Astrocyte of the hippocampus (primary cell): Measurements from ENCODE around the gene KLHL21.
A peak's percentile ranks its signal among the peaks of the same experiment; 100 is the strongest.

Experiments used
- DNase-seq: peaks from one replicate; pipeline ENCODE4 v3.0.0; 2011; ENCODE audit warnings: low read depth, low spot score

KLHL21 gene

DNA sequence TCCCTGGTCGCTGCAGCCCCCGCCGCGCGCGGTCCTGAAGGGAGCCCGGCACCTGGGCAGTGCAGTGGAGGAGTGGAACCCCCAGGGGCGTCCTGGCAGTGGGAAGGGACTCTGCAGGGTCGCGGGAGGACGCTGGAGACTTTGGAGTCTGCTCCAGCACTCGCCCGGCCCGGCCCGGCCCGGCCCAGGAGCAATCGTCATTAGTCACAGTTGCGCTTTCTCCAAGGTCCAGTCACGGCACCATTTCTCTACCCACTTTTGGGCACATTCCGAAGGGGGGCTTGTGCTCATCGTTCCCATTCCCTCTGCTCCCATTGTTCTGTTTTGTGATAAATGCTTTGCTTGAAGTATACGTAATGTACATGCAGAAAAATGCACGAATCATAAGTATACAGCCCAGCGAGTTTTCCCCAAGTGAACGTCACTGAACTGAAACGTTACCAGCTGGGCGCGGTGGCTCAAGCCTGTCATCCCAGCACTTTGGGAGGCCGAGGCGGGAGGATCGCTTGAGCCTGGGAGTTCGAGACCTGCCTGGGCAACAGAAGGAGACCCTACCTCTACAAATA, 23.0 kb upstream of the KLHL21 start:
- DNase-seq = peak; percentile 48

DNA sequence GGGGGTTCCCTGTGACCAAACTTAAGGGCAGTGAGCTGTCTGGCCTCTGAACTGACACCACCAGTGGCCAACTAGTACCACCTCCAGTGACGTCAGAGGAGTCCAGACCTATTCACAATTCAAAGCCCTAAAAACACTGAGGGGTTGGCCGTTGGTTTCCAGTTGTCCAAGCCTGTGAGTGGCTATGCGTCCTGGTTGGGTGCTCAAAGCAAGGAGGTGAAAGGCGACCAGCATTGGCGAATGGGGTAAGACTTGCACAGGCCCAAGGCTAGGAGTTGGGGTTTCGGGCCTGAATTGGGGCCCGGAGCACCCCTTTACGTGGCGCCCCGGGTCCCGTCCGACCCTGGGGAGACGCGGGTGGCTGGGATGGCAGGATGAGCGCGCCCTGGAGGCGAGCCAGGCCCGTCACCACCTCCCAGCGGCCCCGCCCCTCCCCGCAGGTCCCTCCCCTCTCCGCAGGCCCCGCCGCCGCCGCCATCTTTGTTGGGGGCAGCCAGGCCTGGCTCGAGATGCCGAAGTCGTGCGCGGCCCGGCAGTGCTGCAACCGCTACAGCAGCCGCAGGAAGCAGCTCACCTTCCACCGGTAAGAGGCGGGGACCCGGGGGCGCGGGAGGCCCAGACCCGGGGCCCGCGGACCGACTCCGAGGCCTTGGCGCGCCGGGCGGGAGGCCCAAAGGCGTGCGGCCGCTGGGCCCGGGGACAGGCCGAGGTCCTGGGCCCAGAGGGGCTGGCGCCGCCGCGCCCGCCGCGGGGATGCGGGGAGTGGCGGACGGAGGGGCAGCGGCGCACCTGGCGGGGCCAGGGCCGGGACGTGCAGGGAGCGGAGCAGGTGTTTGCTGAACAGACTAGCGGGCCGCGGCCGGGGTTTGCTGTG, 22.3 kb upstream of the KLHL21 start, which contains the start of gene THAP3:
TSS of gene THAP3 (plus strand) at position 159 of the 874 bp plus-strand sequence. CDS start at position 510, 351 bp downstream.
- peak; percentile 95 for DNase-seq

DNA sequence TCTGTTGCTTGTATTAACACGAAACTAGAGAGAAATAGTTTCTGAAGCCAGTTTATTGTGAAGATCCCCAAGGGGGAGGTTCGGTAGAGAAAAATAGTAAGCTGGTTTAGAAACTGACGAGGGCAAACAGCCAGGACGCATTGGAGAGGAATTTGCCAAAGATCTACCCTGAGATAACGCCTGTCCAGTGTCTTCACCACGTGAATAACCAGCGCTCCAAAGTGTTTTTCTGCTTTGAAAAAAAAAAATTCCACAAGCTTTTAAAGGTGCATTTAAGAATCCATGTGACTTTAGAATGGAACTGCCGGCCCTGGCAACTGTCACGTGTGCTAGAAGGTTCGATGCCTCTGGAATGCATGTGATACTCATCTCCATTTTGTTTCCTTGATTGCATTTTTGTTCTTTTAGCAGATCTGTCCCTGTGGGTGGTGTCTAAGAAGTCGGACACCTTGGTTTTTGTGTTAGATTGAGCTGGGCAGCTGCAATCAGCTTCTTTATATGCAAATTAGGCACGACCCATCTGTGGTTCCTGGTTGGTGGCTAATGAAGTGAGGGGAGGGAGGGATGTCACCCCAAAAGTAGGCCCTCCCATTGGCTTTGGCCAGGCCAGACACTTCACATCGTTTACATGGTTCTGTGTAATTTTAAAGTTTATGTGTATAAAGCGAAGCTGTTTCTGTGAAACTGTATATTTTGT, 20.7 kb upstream of the KLHL21 start:
- DNase-seq = no peak

DNA sequence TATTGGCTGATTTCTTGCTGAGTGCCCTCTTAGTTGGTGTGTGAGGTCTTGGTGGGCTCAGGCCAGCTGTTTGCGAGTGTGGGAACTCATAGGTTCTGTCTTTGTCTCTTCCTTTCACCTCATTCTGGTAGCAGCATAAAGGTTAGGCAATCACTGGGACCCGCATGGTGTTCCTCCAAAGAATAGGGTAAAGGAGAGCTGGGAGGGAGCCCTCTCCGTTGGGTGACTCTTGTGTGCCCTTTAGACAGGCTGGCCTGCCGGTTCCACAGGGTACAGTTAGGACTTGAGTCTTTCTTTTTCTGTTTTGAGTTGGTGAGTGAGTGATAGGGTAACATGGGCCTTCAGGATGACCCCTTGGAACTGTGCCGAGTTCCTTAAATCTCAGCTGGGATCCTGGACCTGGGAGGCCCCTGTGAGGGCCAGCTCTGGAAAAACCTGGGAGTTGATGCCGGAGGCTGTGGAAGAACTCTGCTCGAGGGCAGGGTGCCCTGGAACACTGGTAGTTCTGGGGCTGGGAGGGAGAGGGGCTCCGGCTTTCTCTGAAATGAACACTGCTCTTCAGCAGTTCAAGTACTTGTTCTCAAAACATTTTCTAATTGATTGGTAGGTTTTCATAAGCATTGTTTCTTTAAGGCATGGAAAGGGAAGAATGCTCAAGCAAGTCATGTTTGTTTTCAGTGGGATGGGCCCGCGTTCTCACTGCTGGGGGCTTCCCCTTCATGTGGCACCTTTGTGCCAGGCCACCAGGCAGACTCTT, 19.9 kb upstream of the KLHL21 start:
- DNase-seq = no peak

DNA sequence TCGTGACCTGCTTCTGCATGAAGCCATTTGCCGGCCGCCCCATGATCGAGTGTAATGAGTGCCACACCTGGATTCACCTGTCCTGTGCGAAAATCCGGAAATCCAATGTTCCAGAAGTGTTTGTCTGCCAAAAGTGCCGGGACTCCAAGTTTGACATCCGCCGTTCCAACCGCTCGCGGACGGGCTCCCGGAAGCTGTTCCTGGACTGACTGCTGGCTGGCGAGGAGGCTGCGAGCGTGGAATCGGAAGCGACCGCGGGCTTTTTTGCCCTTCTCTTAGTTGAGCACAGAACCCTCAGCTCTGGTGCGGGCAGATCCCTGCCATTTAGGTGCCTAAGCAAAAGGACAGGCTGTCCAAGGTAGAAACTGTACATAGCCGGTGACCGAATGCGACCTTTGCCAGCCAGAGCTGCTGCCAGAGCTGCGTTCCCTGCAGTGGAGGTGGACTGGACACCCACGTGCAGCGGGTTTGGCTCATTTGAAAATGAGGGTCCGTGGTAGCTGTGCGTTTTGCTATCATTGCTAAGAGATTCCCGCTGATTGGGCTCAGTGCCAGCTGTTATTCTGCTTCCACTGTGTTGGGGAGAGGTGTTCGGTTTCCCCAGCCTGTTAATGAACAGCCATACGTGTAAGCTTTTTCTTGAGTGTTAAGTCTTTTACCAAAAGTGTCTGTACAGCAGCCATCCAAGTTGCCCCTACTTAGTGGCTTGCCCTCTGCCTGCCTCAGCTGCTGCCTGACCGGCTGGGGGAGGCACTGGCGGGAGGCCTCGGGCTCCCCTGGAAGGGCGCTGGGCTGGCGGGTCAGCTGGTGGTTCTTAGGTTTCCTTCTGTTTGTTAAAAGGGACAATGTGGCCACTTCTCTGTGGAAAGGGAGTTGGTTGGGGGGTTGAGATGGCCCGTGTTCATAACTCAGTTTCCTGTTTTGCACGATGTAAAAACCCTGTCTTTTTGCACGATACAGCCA, 19.0 kb upstream of the KLHL21 start:
- no peak for DNase-seq

DNA sequence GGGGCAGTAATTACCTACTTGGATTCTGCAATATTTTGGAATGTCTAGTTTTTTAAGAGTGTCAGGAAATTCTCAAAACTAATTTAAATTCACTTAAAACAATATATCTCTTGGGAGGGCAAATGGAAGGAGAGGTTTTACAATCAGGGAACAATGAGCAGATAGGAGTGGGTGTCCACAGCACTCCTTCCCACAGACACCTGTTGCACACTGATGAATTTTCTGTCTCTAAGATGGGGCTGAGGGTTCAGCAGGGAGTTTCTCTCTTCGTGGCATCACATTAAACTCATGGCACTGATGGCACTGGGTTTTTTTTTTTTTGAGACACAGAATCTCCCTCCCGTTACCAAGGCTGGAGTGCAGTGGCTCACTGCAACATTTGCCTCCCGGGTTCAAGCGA, 16.4 kb upstream of the KLHL21 start:
- no peak for DNase-seq

DNA sequence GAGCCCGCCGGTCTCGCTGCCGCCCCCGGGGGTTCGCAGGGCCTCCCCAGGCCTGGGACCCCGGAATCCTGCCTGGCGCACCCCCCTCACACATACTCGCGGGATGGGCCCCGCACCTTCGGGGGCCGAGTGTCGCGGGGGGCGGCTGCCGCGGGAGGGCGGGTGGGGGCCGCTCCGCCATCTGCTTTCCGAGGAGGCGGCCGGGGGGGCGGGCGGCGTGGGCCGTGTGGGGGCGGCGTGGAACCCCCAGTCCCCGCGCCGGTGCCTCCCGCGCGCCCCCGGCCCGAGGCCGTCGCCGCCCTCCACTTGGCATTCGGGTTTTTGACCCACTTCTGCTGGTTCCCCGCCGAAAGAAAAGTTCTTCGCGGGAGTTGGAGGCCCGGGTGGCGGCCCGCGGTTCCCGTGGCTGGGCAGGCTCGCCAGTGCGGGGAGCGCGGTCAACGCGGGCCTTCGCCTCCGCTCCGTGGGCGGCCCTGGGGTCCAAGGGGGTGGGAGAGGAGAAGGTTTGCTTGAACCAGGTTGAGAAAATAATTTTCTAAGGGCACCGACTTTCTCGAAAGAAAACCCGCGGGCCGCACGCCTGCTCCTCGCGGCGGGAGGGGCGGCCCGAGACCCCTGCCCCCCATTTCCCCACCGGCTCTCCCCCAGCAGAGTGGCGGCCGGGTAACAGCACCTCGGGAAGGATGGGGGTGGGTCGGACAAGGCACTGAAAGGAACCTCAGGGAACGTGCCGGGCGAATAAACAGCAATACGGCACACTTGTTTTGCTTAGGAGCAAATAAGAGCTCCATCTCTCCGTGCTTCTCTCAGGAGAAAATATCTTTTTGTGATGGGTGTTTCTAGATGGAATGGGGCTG, 12.5 kb upstream of the KLHL21 start:
- DNase-seq = peak; percentile 40

DNA sequence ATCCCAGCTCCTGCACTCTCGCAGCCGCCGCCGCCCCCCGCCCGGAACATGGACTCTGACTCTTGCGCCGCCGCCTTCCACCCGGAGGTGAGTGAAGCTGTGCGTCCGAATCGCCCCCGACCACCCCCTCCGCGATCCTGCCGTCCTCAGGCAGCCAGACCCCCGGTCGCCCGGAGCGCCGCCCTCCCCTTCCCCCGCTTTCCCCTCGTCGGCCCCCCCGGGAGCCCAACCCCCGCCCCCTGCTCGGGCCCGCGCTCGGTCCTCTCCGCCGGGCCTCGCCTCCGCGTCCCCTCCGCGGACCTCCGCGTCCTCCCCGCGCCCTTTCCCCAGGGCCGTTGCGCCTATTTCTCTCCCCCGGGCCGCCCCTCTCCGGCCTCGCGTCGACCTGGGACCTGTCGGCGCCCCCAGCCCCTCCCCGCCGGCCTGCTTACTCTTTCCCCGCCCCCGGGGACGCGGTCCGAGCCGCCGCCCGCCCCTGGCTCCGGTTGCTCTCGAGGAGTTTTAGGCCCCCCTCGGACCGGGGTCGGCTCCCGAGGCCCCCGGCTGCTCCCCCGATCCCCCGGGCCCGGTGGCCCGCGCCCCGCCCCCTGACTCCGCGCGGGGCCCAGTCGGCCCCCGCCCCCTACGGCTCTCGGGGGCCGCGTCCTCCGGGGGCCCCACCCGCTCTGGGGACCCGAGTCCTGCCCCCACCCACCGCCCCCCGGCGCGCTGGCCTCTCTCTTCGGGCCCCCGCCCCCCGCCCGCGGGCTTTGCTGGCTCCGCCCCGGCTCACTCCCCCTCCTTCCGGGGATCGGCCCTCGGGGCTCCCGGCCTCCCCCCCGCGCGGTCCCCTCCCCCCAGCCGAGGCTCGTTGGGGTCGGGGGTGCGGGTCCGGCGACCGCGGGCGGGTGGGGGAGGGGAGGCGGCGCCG, 11.6 kb upstream of the KLHL21 start:
- DNase-seq = peak; percentile 69

DNA sequence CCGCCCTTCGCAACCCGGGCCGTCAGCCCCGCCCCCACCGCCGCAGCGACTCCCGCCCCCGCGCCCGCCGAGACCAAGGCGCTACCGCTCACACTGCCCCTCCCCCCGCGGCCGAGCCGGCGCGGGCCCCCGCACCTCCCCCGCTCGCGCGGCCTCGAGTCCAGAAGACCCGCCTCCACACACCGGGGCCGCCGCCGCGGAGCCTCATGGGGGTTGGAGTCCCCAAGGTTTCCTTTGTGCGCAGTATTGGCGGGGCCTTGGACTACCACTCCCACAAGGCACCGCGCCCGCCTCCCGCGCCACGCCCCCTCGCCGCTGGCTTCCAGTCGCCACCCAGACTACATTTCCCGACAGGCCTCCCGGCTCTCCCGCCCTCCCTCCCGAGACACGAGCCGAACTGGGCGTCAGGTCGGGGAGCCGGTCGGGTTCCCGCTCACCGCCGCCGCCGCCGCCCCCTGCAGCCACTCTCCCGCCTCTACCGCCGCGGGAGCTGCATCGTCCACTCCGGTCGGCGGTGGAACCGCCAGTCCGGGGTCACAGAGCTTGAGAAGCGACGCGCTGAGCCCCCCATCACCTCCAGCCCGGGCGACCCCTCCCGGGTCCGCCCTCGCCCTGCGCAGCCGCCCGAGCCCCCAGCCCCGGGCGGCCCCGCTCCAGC, 10.8 kb upstream of the KLHL21 start, which contains the start of gene PHF13:
TSS of gene PHF13 (plus strand) at position 371 of the 658 bp plus-strand sequence. CDS start 336 bp downstream, outside the sequence.
- peak; percentile 100 for DNase-seq

DNA sequence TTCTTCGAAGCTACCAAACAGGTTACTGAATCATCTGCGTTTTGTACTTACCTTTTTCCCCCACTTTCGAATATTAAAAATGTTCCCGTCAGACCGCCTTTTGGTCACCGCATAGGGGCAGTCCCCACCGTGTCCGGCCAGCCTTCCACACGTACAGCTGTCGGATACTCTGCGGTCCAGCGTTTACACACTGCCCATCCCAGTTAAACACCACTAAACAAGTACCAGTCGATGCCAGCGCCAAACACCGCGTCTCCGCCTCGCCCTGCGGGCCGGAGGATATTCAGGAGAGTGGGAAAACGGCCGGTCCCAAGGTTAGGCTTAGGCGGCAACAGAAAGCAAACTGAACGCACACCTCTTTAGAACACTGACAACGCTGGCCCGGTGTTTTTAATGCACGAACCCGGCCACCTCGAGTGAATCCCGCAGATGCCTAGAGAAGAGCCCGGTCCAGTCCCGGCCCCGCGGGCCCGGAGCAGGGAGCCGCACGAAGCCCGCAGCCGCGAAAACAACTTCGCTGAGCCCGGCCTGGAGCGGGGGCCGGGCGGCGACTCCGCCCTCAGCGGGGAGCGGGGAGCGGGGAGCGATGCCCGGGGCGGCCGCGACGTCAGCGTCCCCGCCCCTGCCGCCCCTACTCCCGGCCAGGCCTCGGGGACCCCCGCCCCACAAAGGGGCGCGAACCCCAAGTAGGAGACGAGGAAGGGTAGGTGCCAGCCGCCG, 10.1 kb upstream of the KLHL21 start:
- no peak for DNase-seq

DNA sequence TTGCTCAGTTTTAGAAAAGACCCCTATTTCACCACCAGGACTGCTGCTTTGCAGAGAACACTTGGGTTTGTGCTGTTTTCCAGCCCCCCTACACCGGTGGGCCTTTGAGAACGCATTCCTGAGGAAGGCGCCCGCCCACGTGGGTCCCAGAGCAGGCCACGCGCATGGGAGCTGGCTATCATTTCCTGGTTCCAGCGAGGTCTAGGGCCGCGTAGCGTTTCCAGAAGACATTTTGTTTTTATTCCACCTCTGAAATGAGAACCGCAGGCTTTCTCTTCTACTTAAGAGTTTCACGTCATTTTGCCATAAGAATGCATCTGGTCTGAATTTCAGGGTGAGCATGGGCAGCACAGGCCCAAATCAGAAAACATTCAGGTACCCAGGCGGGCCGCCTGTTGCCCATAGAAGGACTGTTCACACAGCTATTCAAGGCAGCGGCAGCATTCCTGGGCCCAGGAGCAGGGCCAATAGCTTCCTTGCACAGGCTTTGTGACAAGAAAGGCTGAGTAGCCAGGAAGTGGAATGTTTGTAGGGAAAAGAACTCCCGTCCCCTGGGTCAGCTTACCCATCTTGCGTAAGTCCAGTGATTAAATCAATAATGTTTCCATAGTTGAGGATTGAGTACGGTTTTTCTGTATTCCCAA, 1.4 kb upstream of the KLHL21 start:
- DNase-seq = peak; percentile 95

DNA sequence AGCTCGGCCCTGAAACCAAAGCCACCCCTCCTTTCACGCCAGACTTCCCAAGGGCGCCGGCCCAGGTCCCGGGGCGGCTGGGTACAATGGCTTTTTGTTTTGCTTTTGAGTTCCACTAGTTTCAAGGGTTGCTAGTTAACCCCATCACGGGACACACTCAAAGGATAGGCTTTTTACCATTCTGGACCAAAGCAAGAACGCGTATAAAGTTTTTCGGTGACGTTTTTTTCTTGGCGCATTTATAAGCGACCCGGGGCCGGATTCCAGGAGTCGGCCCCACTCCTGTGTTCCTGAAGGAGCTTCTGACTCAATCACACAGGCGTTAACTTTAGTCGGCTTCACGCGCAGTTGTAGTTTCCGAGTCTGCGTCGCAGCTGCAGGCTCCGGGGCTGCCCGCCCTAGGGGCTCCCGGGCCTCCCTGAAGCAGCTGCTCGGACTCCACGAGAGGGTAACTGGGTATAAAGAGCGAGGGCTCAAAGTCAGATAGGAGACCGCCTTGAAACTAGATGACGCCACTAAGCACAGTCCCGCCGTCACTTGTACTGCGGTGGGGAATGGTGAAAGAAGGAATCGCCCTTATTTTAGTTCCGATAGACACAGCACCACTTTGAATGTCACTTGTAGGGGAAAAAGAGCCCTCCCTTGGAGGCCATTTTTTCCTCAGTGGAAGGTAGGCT, 707 bp upstream of the KLHL21 start:
- peak; percentile 88 for DNase-seq

DNA sequence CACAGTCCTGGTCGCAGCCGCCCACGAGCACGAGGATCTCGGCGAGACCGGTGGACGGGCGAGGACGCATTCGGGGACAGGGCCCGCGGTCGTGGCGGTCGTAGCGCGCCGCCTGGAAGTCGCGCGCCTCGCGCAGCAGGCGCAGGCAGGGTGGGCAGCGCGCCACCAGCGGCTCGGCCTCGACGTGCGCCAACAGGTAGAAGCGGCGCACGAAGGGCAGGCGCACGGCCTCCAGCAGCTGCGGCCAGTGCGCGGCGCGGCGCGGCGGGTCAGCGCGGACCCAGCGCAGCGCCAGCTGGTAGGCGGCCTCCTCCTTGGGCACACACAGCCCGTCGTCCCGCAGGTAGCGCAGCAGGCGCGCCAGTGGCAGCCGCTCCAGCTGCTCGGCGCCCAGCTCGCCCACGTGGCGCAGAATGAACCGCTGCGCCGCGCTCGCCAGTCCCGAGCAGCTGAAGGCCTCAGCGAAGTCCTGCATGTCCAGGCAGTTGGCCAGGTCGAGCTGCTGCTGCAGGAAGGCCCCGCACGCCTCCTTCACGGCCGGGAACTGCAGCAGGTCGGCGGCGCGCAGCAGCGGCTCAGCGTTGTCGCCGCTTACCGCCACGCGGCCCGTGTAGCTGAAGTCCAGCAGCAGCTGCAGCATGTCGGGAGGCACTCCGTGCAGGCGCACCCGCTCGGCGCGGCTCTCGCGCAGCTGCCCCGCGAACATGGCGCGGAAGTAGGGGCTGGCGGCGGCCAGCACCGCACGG, 573 bp downstream of the KLHL21 start:
- DNase-seq = no peak

DNA sequence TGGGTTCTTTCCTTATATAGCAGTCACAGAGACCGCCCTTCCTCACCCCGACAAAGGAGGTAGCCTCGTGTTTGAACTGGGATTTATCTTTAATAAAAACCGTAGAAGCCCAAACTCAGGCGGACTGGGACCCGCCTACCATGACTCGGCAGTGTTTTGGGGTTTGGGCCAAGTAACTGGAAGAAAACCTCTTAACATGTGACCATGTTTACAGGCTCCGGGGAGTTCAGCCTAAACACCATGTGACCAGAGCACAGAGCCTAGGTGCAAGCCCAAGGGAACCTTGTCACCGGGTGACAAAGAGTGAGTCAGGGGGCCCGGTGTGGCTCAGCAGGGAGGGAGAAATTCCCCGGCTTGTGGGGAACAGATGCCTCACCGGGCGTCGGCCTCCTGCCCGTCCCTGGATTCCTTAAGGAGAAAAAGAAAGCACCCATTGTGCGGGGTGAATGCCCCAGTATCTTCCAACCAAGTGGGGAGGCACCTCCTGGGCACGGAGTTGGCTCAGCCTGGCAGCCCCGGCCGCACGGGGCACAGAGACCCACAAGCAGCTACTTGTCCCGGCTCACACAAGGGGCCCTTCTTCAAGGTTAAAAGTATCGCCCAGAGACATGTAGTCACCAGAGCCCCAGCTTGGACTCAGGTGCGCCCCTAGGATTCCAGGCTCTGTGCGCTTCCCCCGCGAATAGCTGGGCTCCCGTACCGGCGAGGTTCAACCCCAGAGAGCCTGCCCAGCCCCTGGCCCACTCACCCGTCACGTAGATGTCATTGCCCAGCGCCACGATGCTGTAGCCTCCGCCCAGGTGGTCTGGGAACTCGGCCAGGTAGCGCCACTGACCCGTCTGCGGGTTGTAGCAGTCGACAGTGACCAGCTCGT, 1.4 kb downstream of the KLHL21 start:
- peak; percentile 91 for DNase-seq
